CD14-positive monocyte (primary cell): Measurements from ENCODE around the gene PIK3IP1. TPM values are rescaled to one million over a fixed set of nuclear protein-coding genes. Genes with fewer than 3 reads are reported as not detected.
"Not testable (repeated sequence)": the region's sequence is repeated elsewhere in the genome, so short reads cannot be mapped to it uniquely, and the experiment has no call there.

Experiments
- DNase-seq, 3 donors: peaks; one replicate each; pipeline ENCODE4 v3.0.0-alpha.2; 2011 to 2022
- H2AFZ ChIP-seq: 2 replicates; pipeline ENCODE4 v1.6.0; 2012; ENCODE audit warnings: mild to moderate bottlenecking, low read depth, low read length, inconsistent platforms; ENCODE audit not compliant: insufficient read depth, poor library complexity, severe bottlenecking
- H3K27ac ChIP-seq, 2 donors: 1 replicate in 1 of 2; 2 replicates in 1 of 2; pipeline ENCODE4 v1.5.1; 2012 to 2013; ENCODE audit warnings: low read length in 2 of 2, control low read depth in 1 of 2, inconsistent platforms in 1 of 2, low read depth in 1 of 2, mild to moderate bottlenecking in 1 of 2
- H3K27me3 ChIP-seq, 2 donors: one replicate each; pipeline versions ENCODE4 v1.6.0 to v1.6.1; 2011 to 2013; ENCODE audit warnings: low read length in 2 of 2; ENCODE audit not compliant: control insufficient read depth in 2 of 2, insufficient read depth in 2 of 2
- H3K36me3 ChIP-seq, 2 donors: replicated peaks in 1 of 2; 1 replicate in 1 of 2; 2 replicates in 1 of 2; pipeline versions ENCODE4 v1.5.1 to v1.6.1; 2012 to 2013; ENCODE audit warnings: low read length in 2 of 2, control low read depth in 1 of 2, inconsistent platforms in 1 of 2, mild to moderate bottlenecking in 1 of 2; ENCODE audit not compliant: insufficient read depth in 2 of 2, control insufficient read depth in 1 of 2
- H3K4me1 ChIP-seq, 2 donors: 1 replicate in 1 of 2; 2 replicates in 1 of 2; pipeline versions ENCODE4 v1.5.1 to v1.6.1; 2012 to 2013; ENCODE audit warnings: low read length in 2 of 2, control low read depth in 1 of 2, inconsistent platforms in 1 of 2, mild to moderate bottlenecking in 1 of 2, moderate library complexity in 1 of 2; ENCODE audit not compliant: insufficient read depth in 2 of 2, control insufficient read depth in 1 of 2
- H3K4me2 ChIP-seq: replicated peaks from 2 replicates; pipeline ENCODE3; 2012; ENCODE audit warnings: low read length, moderate library complexity, mild to moderate bottlenecking; ENCODE audit not compliant: poor library complexity, severe bottlenecking; ENCODE audit errors: extremely low read depth
- H3K4me3 ChIP-seq, 3 experiments: fragments of 200-600 bp in 1 of 3; sonication (generic) in 1 of 3; replicated peaks in 1 of 3; 1 replicate in 2 of 3; 2 replicates in 1 of 3; pipeline ENCODE4 v1.5.1; 2011 to 2013; ENCODE audit warnings: low read length in 3 of 3, mild to moderate bottlenecking in 3 of 3, control low read depth in 2 of 3, low read depth in 2 of 3, inconsistent platforms in 1 of 3, moderate library complexity in 1 of 3
- H3K79me2 ChIP-seq: 2 replicates; pipeline ENCODE4 v1.6.0; 2012; ENCODE audit warnings: mild to moderate bottlenecking, control low read depth, inconsistent platforms, low read length, moderate library complexity; ENCODE audit not compliant: insufficient read depth
- H3K9ac ChIP-seq: 2 replicates; pipeline ENCODE4 v1.6.0; 2017; ENCODE audit warnings: low read length, mild to moderate bottlenecking; ENCODE audit not compliant: insufficient read depth, poor library complexity, severe bottlenecking
- H3K9me3 ChIP-seq, 2 donors: replicated peaks in 1 of 2; 1 replicate in 1 of 2; 2 replicates in 1 of 2; pipeline versions ENCODE4 v1.5.1 to v1.6.1; 2012 to 2013; ENCODE audit warnings: low read length in 2 of 2, control low read depth in 1 of 2; ENCODE audit not compliant: control insufficient read depth in 1 of 2, insufficient read depth in 1 of 2
- H4K20me1 ChIP-seq: 2 replicates; pipeline ENCODE4 v1.6.0; 2012; ENCODE audit warnings: mild to moderate bottlenecking, low read length, control low read depth, moderate library complexity; ENCODE audit not compliant: insufficient read depth
- H3K27ac Mint-ChIP-seq, 7 donors: one replicate each; pipeline ENCODE4 v1.8.0; 2020; ENCODE audit warnings: mild to moderate bottlenecking in 7 of 7, mixed read lengths in 7 of 7, moderate library complexity in 6 of 7, inconsistent platforms in 2 of 7
- H3K27me3 Mint-ChIP-seq, 3 donors: one replicate each; pipeline ENCODE4 v1.8.0; 2021 to 2022; ENCODE audit warnings: low read depth in 3 of 3, mild to moderate bottlenecking in 3 of 3, mixed read lengths in 3 of 3, moderate library complexity in 3 of 3, inconsistent platforms in 1 of 3
- H3K36me3 Mint-ChIP-seq, 2 donors: one replicate each; pipeline ENCODE4 v1.8.0; 2020; ENCODE audit warnings: mixed read lengths in 2 of 2, inconsistent platforms in 1 of 2, mild to moderate bottlenecking in 1 of 2
- H3K4me1 Mint-ChIP-seq: one replicate; pipeline ENCODE4 v1.8.0; 2020; ENCODE audit warnings: mild to moderate bottlenecking, mixed read lengths
- H3K4me3 Mint-ChIP-seq, 2 donors: one replicate each; pipeline ENCODE4 v1.8.0; 2020; ENCODE audit warnings: mild to moderate bottlenecking in 2 of 2, mixed read lengths in 2 of 2, moderate library complexity in 1 of 2
- H3K9me3 Mint-ChIP-seq, 7 donors: one replicate each; pipeline ENCODE4 v1.8.0; 2020 to 2022; ENCODE audit warnings: mixed read lengths in 7 of 7, mild to moderate bottlenecking in 6 of 7, moderate library complexity in 6 of 7, inconsistent platforms in 2 of 7
- CTCF ChIP-seq: fragments of 200-600 bp; IDR thresholded peaks from one replicate; pipeline ENCODE4 v1.8.0; 2022; ENCODE audit warnings: antibody characterized with exemption, mild to moderate bottlenecking
- WGBS: methylation state at CpG from one replicate; pipeline ENCODE4 v1.1.5; 2013; ENCODE audit warnings: missing lambda C conversion rate; ENCODE audit not compliant: insufficient coverage; 5-methylcytosine and 5-hydroxymethylcytosine counted together
- intact Hi-C, 2 donors: fragments of 100-400 bp; cut with micrococcal nuclease; formaldehyde crosslinking; loops; one replicate each; pipeline versions ENCODE4 v1.15.0 to v1.15.1; 2023
- polyA plus RNA-seq, 3 donors: library from polyadenylated mRNA; depleted of rRNA in 1 of 3; unstranded in 2 of 3; stranded (reverse) in 1 of 3; fragments of 300-500 nt in 2 of 3; fragments of >200 nt in 1 of 3; fragmentation: Illumina TruSeq in 2 of 3; gene quantifications; 1 replicate in 2 of 3; 2 replicates in 1 of 3; pipeline ENCODE4 v1.2.3, GENCODE V29; 2012 to 2021

Gene PIK3IP1
- polyA plus RNA-seq, 3 donors = 21.8 to 37.3 (median 21.9) TPM

DNA sequence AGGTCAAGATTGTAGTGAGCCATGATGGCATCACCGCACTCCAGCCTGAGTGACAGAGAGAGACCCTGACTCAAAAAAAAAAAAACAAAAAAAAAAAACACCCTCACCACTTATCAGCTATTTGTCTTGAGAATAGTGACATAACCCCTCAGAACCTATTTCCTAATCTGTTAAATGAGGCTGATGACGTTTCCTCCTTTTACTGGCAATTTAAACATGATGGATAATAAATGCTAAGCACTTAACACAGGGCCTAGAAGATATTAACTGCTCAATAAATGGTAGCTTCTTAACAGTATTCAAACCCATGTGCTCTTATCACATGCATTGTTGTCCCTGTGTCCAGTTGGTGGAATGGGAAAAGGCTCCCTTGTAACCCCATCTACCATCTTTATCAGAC is 45.6 kb downstream of the PIK3IP1 start:
- Histone ChIP-seq H3K27me3 (no peaks in the 10 kb centered on the region), H3K36me3 (peaks cover under 1 to 61% of the 10 kb centered on the region in 2 donors), H4K20me1 (peaks cover 39% of the 10 kb centered on the region), H3K9me3 (no peaks in the 10 kb centered on the region), H3K4me2 (no peak overlapping the region), H3K27ac (peak overlapping the region in 1 of 2 donors; percentile 40), H3K4me3 (no peak overlapping the region), H3K4me1 (peaks cover 11 to 13% of the 10 kb centered on the region in 2 donors), H3K9ac (no peak overlapping the region), H2AFZ (no peak overlapping the region), H3K79me2 (peaks cover 16% of the 10 kb centered on the region)
- Mint-ChIP-seq H3K4me1 (peaks cover 17% of the 10 kb centered on the region), H3K9me3 (peaks cover 0 to 1% (median 0%) of the 10 kb centered on the region in 7 donors), H3K36me3 (peaks cover 34 to 40% of the 10 kb centered on the region in 2 donors), H3K27ac (peak overlapping the region in 3 of 7 donors; percentile 12 to 46 (median 13)), H3K4me3 (no peak overlapping the region), H3K27me3 (peaks cover 0 to 2% (median 0%) of the 10 kb centered on the region in 3 donors)
- no peak for DNase-seq
- intact Hi-C loops = no loop called here
- no peak for TF ChIP-seq CTCF
- WGBS = no CpG with 5 or more reads among the region's 2 CpGs

GRCh38 chr22:31245998-31246397 is 46.3 kb downstream of the PIK3IP1 start:
- Mint-ChIP-seq H3K4me1 (peaks cover 19% of the 10 kb centered on the region), H3K27ac (peak overlapping the region in 2 of 7 donors; percentile 46 to 55), H3K36me3 (peaks cover 35 to 44% of the 10 kb centered on the region in 2 donors)
- H3K4me2 ChIP-seq, H3K4me3 Mint-ChIP-seq, H3K27me3 ChIP-seq, H3K27me3 Mint-ChIP-seq, intact Hi-C loops, H3K4me3 ChIP-seq, H2AFZ ChIP-seq, H3K9me3 ChIP-seq, DNase-seq, H3K27ac ChIP-seq, H3K9me3 Mint-ChIP-seq, H3K9ac ChIP-seq: not testable (repeated sequence)
- H4K20me1 ChIP-seq = peaks cover 39% of the 10 kb centered on the region
- peaks cover 16% of the 10 kb centered on the region for H3K79me2 ChIP-seq
- H3K36me3 ChIP-seq = peaks cover 7 to 61% of the 10 kb centered on the region in 2 donors
- peaks cover 11 to 13% of the 10 kb centered on the region in 2 donors for H3K4me1 ChIP-seq
- WGBS = 100% methylated on average over 1 of the region's 12 CpGs
